ENCODE measurements around the gene ATP6V1C2. TPM values are rescaled to one million over a fixed set of nuclear protein-coding genes. Genes with fewer than 3 reads are reported as not detected.

Gene ATP6V1C2
- total RNA-seq, 2 donors from 2014 or later = 5.3 TPM; not detected in 1

DNA sequence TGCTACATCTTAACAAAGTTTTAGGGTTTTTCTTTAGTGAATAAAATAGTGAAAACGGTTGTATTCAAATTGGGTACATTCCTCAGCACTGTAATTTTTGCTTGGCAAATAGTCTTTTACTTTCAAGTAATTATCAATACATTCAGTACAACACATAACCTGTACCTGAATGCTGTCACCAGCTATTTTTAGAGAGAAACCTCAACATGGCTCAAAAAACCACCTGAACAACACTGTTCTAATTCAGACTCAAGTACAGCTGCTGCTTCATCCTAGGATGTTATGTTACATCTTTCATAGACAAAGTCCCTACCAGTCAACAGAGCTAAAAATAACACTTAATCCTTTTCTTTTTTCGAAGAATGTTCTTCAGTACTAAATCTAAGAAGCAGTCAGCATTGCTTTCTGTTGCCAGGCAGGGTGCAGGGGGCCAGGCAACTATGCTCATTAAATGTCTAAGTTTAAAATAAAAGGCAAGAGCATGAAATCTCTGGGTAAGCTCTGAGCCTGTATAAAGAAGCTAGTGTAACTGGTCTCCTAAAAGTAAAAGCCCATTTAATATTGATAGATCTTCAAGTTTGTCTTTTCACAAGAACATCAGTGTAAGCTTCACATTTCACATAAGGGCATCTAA is 70.7 kb downstream of the ATP6V1C2 start:
- no peaks in the 10 kb centered on the region for H3K9me3 ChIP-seq
- no peak overlapping the region for H3K27ac ChIP-seq
- ATAC-seq (ENCODE audit: insufficient number of reproducible peaks, low FRiP score, low read depth) (no peak), DNase-seq (ENCODE audit: low spot score) (no peak)
- no peaks in the 10 kb centered on the region for H3K27me3 ChIP-seq (replicated peaks; ENCODE audit: insufficient read depth)
- H3K4me1 ChIP-seq (ENCODE audit: control insufficient read depth in 1 of 2, low read depth in 2 of 2) = no peaks in the 10 kb centered on the region
- no peak overlapping the region for H3K4me3 ChIP-seq
- H3K36me3 ChIP-seq = peaks cover 41% of the 10 kb centered on the region
- TF ChIP-seq, protein P1, sequence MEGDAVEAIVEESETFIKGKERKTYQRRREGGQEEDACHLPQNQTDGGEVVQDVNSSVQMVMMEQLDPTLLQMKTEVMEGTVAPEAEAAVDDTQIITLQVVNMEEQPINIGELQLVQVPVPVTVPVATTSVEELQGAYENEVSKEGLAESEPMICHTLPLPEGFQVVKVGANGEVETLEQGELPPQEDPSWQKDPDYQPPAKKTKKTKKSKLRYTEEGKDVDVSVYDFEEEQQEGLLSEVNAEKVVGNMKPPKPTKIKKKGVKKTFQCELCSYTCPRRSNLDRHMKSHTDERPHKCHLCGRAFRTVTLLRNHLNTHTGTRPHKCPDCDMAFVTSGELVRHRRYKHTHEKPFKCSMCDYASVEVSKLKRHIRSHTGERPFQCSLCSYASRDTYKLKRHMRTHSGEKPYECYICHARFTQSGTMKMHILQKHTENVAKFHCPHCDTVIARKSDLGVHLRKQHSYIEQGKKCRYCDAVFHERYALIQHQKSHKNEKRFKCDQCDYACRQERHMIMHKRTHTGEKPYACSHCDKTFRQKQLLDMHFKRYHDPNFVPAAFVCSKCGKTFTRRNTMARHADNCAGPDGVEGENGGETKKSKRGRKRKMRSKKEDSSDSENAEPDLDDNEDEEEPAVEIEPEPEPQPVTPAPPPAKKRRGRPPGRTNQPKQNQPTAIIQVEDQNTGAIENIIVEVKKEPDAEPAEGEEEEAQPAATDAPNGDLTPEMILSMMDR (IDR thresholded peaks at IDR 0.05) = no peak

DNA sequence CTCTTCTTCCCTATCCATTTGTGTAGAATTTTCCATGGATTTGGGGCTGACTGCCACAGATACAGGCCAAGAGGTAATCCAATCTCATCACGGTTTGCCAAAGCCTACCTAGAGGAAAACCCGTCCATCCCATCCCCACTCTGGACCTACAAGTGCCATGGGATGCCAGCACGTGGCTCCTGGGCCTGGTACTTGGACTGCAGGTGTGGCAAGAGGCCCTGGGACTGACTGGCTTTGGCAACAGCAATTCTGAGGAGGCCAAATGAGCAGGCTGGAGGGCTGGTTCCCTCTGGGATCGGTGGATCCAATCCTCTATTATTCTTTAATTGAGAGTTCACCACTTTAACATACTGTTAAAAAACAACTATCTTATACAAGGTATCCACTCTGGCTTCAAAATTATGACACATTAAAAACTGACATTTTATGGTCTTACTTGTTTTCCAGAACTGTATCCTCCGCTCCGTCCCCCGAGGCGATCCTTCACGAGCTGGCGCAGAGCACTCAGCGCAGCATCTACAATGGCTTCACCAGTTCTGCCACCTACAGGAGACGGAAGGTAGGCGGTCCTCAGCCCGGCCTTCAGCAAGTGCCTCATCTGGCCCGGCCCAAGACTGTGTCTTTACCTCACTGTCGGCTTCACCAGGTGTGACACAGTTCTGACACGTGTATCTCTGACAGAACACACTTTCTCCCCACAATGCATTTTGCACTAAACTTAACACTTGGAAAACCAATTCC is 71.4 kb downstream of the ATP6V1C2 start:
- DNase-seq (ENCODE audit: low spot score) (no peak), ATAC-seq (ENCODE audit: insufficient number of reproducible peaks, low FRiP score, low read depth) (no peak)
- Histone ChIP-seq H3K9me3 (no peaks in the 10 kb centered on the region), H3K36me3 (peaks cover 35% of the 10 kb centered on the region), H3K27ac (no peak overlapping the region), H3K27me3 (replicated peaks; ENCODE audit: insufficient read depth) (no peaks in the 10 kb centered on the region), H3K4me1 (ENCODE audit: control insufficient read depth in 1 of 2, low read depth in 2 of 2) (no peaks in the 10 kb centered on the region), H3K4me3 (no peak overlapping the region)
- TF ChIP-seq, protein P1 (IDR thresholded peaks at IDR 0.05) = no peak

- Histone ChIP-seq H3K9me3 (no peaks in the 10 kb centered on the region), H3K4me1 (ENCODE audit: control insufficient read depth in 1 of 2, low read depth in 2 of 2) (no peaks in the 10 kb centered on the region), H3K27ac (no peak overlapping the region), H3K36me3 (peaks cover 35% of the 10 kb centered on the region), H3K4me3 (no peak overlapping the region), H3K27me3 (replicated peaks; ENCODE audit: insufficient read depth) (no peaks in the 10 kb centered on the region)
- DNase-seq (ENCODE audit: low spot score) = no peak
- no peak for ATAC-seq (ENCODE audit: insufficient number of reproducible peaks, low FRiP score, low read depth)
- TF ChIP-seq, protein P1 (IDR thresholded peaks at IDR 0.05) = no peak
Measured at GRCh38 chr2:10793816-10794215, 72.4 kb downstream of the ATP6V1C2 start.

DNA sequence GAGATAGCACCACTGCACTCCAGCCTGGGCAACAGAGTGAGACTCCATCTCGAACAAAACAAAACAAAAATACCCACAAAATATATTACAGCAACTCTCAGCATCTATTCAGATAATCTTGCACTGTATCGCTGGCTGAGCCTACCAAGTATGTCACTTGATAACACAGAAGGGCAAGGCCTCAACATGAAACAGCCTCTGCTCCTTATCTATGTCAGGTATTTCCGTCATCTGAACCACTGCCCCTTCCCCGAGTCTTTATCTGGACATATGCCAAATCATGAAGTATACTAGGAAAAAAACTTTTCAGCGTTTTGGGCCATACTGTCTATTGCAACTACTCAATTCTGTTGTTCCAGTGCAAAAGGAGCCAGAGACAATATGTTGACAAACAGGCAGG is 73.4 kb downstream of the ATP6V1C2 start:
- H3K27me3 ChIP-seq (replicated peaks; ENCODE audit: insufficient read depth) = no peaks in the 10 kb centered on the region
- no peak overlapping the region for H3K27ac ChIP-seq
- TF ChIP-seq, protein P1 (IDR thresholded peaks at IDR 0.05) = no peak
- H3K4me3 ChIP-seq = no peak overlapping the region
- H3K36me3 ChIP-seq = peaks cover 28% of the 10 kb centered on the region
- H3K4me1 ChIP-seq (ENCODE audit: control insufficient read depth in 1 of 2, low read depth in 2 of 2) = no peaks in the 10 kb centered on the region
- no peak for DNase-seq (ENCODE audit: low spot score)
- no peak for ATAC-seq (ENCODE audit: insufficient number of reproducible peaks, low FRiP score, low read depth)
- H3K9me3 ChIP-seq = no peaks in the 10 kb centered on the region

GRCh38 chr2:10795508-10796046 is 74.1 kb downstream of the ATP6V1C2 start:
- ATAC-seq (ENCODE audit: insufficient number of reproducible peaks, low FRiP score, low read depth) (no peak), DNase-seq (ENCODE audit: low spot score) (no peak)
- Histone ChIP-seq H3K27me3 (replicated peaks; ENCODE audit: insufficient read depth) (no peaks in the 10 kb centered on the region), H3K4me1 (ENCODE audit: control insufficient read depth in 1 of 2, low read depth in 2 of 2) (no peaks in the 10 kb centered on the region), H3K4me3 (no peak overlapping the region), H3K27ac (no peak overlapping the region), H3K9me3 (no peaks in the 10 kb centered on the region), H3K36me3 (peaks cover 28% of the 10 kb centered on the region)
- TF ChIP-seq, protein P1 (IDR thresholded peaks at IDR 0.05) = no peak
